NCI-H1105 (cell line): Measurements from ENCODE around the gene PPHLN1.
"Not testable (repeated sequence)": the region's sequence is repeated elsewhere in the genome, so short reads cannot be mapped to it uniquely, and the experiment has no call there.

Experiments
- DNase-seq: peaks from one replicate; lab custom pipeline; 2025; lab: John Stamatoyannopoulos, UW

The PPHLN1 gene

DNA sequence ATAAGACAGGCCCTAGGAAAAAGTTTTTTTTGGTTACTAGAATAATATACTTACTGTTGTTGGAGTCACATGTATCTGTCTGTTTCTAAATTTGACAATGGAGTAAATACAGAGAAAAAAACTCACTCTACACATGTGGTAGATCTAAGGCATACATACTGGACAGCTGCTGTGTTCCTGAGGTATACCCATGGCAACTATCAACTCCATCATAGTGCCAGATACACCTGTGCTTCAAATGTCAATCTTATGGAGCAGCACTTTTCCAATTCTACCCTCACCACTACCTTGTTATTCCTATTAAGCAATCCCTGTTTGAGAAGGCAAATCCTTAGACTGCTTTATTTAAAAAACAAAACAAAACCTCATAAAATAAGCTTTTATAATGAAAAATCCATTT, 3.4 kb upstream of the PPHLN1 start:
- no peak for DNase-seq

DNA sequence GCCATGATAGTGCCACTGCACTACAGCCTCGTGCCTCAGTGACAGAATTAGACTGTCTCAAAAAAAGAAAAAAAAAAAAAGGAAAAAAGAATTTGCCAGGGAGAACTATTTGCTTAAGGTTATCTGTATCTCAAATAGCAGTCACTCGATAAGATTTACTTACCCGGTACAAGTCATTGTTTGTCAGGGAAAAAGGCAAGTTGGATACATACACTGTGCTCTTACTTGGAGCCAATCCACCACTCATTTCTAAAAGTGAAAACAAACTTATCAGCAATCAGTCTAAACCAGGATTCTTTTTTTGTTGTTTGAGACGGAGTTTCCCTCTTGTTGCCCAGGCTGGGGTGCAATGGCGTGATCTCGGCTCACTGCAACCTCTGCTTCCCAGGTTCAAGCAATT, 2.1 kb upstream of the PPHLN1 start:
- no peak for DNase-seq

- no peak for DNase-seq
Observed at GRCh38 chr12:42325326-42325652, 678 bp upstream of the PPHLN1 start.

- DNase-seq: peak; percentile 36
Observed at GRCh38 chr12:42326541-42327226, 717 bp downstream of the PPHLN1 start.

DNA sequence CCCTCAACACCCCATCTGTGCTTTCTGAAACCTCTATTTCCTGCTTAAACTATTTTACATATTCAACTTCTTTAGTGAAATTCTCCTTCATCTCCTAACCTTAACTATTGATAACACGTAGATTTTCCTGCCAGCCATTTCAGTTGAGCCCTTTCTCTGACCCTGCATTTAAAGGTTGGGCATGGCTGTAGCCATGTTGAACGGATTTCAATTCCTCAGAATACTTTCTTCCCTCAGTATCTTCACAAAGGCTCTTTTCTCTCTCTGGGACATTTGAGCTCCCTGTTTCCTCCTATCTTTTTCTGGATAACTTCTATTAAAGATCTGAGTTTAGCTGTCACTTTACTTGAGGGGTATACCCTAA, 1.2 kb downstream of the PPHLN1 start:
- no peak for DNase-seq

DNA sequence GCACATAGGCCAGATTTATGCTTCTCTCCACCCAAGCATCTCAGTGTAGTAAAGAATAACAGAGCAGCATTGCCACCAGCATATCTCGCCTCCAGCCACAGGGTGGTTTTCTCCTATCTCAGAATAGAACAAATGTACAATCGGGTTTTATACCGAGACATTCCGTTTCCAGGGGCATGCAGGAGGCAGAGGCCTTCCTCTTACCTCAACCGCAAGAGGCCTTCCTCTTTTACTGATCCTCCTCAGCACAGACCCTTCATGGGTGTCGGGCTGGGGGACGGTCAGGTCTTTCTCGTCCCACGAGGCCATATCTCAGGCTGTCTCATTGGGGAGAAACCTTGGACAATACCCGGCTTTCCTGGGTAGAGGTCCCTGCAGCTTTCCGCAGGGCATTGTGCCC, 4.1 kb downstream of the PPHLN1 start:
- not testable (repeated sequence) for DNase-seq

DNA sequence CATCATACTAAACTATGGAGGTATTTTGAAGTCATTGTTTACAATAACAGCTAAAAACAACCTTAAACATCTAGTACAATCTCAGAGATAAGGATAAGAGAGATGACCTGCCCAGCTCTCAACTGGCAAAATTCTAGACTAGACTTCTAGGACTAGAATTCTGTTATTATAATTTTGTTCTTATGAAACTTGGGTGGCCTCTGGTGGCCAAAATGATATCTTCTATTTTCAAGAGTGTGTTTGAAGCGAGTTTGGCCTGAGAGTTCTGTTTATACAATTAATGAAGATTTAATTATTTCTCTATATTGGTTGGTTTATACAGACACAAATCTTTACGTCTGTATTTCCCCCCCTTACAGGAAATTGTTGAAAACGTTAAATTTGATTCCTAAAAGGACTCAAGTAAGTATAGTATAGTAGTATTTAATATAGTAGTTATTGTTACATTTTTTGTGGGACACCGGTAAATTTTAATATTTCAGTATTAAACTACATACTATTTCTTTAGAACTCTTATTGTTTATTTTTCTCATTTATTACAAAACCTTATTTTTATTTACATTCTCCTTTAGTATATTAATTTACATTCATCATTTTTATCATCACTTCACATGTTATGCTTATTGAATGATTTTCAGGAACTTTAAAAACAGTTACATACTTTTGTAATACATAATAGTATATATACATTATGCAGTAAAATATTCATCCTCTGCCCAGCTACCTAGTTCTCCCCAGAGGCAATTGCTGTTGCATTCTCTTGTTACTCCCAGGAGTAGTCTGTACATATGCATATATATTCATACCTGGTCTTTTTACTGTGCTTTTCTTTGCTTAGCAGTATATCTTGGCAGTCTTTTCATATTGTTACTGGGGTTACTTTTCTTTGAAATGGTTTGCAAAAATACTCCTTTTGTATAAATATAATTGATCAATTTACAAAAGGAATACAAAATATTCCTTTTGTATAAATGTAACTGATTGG, 6.6 kb downstream of the PPHLN1 start:
- peak; percentile 40 for DNase-seq

GRCh38 chr12:42336286-42336685, 10.3 kb downstream of the PPHLN1 start:
- no peak for DNase-seq

- DNase-seq: no peak
Observed at GRCh38 chr12:42338280-42338679, 12.3 kb downstream of the PPHLN1 start.

DNA sequence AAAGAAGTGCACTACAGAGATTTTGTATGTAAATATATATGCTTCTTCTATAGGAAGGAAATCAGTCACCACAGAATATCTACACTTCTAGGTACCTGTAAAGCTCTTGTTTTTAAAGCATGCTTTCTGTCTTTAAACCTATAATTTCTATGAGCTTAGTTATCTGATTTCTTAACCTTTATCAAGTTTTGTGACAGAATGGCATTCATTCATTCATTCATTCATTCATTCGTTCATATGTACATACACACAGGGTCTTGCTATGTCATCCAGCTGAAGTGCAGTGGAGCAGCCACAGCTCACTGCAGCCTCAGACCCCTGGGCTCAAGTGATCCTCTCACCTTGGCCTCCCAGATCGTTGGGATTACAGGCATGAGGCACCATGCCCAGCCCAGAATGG, 16.1 kb downstream of the PPHLN1 start:
- no peak for DNase-seq

DNA sequence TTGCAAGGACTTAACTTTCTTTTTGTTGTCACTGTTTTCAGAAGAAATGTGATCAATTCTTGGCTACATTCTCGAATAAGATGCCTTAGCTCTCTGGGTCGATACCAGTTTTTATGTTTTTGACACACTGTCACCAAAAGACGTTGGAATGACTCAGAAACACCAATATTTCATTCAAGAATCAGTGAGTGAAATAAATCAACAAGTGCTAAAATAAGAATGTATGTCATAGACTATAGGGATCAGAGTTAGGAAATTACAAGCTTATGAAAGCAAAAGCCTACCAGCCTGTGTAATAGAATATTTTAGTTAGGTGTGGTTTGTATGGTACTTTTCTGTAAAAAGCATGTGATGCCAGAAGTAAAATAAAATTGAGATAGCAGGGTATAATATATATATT, 17.8 kb downstream of the PPHLN1 start:
- no peak for DNase-seq

- no peak for DNase-seq
Observed at GRCh38 chr12:42346403-42347002, 20.5 kb downstream of the PPHLN1 start.

GRCh38 chr12:42349119-42350020, 23.4 kb downstream of the PPHLN1 start:
- not testable (repeated sequence) for DNase-seq

- not testable (repeated sequence) for DNase-seq
Observed at GRCh38 chr12:42350021-42350407, 24.0 kb downstream of the PPHLN1 start.

DNA sequence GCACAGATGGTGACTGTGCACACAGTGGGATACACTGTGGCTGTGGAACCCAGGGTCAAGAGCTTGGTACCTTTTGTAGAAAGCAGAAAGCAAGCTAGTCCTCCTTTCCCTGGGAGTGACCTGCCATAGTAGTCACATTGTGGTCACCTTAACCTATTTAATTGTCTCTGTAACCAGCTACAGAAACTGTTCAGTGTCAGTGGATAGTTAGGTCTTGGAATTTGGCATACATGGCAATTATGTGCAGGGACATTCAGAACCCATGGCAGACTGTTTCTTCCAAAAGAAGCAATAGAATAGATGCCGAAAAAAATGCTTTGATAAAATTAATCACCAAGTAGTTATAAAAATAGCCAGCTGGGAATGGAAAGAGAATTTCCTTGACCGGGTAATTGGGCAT, 30.4 kb downstream of the PPHLN1 start:
- DNase-seq: no peak

DNA sequence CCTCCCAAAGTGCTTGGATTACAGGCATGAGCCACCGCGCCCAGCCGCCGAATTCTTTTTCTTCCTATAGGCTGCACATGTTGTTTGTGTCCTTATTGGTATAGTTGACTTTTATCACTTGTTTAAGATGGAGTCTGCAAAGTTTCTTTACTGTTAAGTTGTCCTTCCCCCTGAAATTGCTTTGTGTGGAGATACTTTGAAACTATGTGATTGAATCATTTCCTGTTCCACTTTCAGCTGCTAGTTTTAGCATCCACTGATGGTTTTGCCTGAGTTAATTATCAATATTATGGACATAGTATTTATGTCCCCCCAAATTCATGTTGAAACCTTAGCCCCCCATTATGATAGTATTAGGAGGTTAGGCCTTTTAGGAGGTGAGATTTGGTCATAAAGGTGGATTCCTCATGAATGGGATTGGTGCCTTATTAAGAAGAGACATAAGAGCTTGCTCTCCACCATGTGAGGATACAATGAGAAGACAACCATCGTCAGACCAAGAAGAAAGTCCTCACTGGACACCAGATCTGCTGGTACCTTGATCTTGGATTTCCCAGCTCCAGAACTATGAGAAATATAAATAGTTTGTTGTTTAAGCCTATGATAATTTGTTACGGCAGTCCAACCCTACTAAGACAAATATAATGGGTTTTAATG, 34.9 kb downstream of the PPHLN1 start:
- no peak for DNase-seq

DNA sequence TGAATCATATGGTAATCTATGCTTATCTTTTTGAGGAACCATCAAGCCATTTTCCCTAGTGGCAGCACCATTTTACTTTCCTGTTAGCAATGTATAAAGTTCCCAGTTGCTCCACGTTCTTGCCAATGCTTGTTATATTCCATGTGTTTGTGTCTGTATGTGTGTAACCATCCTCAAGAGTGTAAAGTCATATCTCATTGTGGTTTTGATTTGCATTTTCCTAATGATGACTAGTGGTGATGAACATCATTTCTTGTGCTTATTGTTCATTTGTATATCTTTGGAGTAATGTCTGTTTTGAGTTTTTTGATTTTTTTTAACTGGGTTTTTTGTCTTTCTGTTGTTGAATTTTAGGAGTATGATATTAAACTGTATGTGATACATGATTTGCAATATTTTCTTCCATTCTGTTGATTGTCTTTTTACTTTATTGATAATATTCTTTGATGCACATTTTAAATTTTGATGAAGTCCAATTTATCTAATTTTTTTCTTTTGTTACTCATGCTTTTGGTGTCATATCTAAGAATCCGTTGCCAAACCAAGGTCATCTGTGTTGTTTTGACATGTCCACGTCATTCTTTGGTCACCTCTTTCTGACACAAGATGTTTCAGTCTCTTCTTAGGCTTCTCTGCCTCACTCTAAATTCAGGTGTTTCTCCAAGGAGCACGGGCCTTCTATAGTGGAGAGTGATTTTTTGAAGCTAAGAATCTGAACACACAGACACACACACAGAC, 36.1 kb downstream of the PPHLN1 start:
- no peak for DNase-seq

DNA sequence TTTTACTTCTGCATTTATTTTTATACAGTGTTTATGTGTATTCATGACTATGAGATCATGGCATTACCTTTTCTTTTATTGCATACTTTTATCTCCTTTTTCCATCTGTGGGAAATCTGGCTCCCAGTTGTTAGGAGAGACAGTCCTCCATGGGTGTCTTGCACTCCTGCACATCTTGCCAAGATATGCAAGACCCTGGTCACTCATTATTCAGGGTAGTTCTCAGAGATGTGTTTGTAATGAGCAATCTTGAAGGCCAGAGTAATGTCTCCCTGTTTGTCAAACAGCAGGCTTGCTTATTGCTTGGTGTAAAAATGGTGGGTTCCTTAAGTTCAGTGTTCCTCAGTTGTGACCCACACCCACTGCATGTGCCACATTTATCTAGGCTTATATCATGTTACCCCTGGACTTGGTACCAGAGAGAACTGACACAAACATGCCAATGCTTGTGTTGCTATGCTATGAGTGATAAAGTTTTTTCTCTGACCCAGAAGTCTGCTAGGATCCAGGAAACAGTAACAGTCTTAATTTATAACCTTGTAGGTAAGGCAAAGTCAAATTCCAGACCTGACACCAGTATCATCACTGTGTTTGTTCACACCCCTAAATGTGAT, 36.8 kb downstream of the PPHLN1 start:
- no peak for DNase-seq

DNA sequence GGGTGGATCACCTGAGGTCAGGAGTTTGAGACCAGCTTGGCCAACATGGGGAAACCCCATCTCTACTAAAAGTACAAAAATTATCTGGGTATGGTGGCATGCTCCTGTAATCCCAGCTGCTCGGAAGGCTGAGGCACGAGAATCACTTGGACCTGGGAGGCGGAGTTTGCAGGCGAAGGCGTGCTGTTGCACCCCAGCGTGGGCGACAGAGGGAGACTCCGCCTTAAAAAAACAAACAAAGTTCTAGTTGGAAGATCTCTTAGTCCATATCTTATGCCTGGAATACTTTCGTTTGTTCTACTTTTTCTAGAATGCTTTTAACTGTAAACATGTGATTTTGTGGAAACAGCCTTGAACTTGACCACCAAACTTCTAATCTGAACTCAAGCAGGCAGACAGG, 38.7 kb downstream of the PPHLN1 start:
- DNase-seq: no peak

- DNase-seq: no peak
Observed at GRCh38 chr12:42365486-42365885, 39.5 kb downstream of the PPHLN1 start.
